Fibroblast of lung (primary cell): Measurements from ENCODE around the gene SCFD2.

ENCODE experiments used
- EZH2 ChIP-seq: IDR thresholded peaks from 2 replicates; pipeline ENCODE4 v1.5.1; 2012; ENCODE audit warnings: low read length, control low read depth, mild to moderate bottlenecking; ENCODE audit errors: missing control alignments
- TF ChIP-seq, protein P1 (sequence below), 2 donors: IDR thresholded peaks in 1 of 2; conservative IDR thresholded peaks in 1 of 2; 1 replicate in 1 of 2; 2 replicates in 1 of 2; pipeline ENCODE4 v1.5.1; 2011 to 2012; ENCODE audit warnings: low read length in 2 of 2, control low read depth in 1 of 2, inconsistent platforms in 1 of 2, low read depth in 1 of 2, mild to moderate bottlenecking in 1 of 2

DNA sequence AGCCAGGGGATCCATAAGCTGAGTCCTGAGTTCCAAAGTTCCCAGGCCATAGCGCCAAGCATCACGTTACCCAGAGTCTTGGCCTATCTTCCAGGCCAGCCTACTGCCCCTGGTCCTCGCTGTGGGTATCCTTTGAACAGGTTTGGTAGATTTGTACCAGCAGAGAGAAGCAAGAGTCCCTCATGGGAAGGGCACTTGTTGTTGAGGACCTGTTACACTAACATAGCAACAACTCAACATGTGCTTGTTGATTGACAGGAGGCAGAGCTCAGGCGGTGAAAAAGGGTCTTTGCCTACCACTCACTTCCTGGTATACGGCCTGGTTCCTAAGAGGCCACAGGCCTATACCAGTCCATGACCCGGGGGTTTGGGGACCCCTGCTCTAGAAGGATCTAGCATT, 365.3 kb downstream of the SCFD2 start:
- TF ChIP-seq, protein P1, sequence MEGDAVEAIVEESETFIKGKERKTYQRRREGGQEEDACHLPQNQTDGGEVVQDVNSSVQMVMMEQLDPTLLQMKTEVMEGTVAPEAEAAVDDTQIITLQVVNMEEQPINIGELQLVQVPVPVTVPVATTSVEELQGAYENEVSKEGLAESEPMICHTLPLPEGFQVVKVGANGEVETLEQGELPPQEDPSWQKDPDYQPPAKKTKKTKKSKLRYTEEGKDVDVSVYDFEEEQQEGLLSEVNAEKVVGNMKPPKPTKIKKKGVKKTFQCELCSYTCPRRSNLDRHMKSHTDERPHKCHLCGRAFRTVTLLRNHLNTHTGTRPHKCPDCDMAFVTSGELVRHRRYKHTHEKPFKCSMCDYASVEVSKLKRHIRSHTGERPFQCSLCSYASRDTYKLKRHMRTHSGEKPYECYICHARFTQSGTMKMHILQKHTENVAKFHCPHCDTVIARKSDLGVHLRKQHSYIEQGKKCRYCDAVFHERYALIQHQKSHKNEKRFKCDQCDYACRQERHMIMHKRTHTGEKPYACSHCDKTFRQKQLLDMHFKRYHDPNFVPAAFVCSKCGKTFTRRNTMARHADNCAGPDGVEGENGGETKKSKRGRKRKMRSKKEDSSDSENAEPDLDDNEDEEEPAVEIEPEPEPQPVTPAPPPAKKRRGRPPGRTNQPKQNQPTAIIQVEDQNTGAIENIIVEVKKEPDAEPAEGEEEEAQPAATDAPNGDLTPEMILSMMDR (conservative IDR thresholded peaks at IDR 0.05 in 1 of 2, IDR thresholded peaks at IDR 0.05 in 1 of 2; ENCODE audit: low read depth in 1 of 2, low read length in 2 of 2): no peak
- TF ChIP-seq EZH2: no peak
